HepG2 (cell line): Measurements from ENCODE around the gene HES7. TPM values are rescaled to one million over a fixed set of nuclear protein-coding genes. Genes with fewer than 3 reads are reported as not detected.

ENCODE experiments used
- BORCS8-MEF2B ChIP-seq: sonication (generic); formaldehyde crosslinking; IDR thresholded peaks from 2 replicates; pipeline ENCODE4 v1.8.0; 2022; ENCODE audit warnings: mild to moderate bottlenecking, missing genetic modification reagents
- FLYWCH1 ChIP-seq: sonication (generic); formaldehyde crosslinking; IDR thresholded peaks from 2 replicates; pipeline ENCODE4 v1.8.1; 2023; ENCODE audit warnings: mild to moderate bottlenecking, missing genetic modification reagents
- FOSL2 ChIP-seq: sonication (generic); formaldehyde crosslinking; IDR thresholded peaks from 2 replicates; pipeline ENCODE4 v1.4.0; 2020; ENCODE audit warnings: missing genetic modification reagents
- HOXA7 ChIP-seq: sonication (generic); formaldehyde crosslinking; IDR thresholded peaks from 2 replicates; pipeline ENCODE4 v1.8.1; 2022; ENCODE audit warnings: mild to moderate bottlenecking, missing genetic modification reagents, moderate library complexity
- KLF6 ChIP-seq: IDR thresholded peaks from 2 replicates; pipeline ENCODE4 v1.8.0; 2016; ENCODE audit warnings: missing biosample characterization, missing genetic modification reagents
- MED8 ChIP-seq: sonication (generic); formaldehyde crosslinking; IDR thresholded peaks from 2 replicates; pipeline ENCODE4 v1.8.1; 2023; ENCODE audit warnings: mild to moderate bottlenecking, missing genetic modification reagents; ENCODE audit not compliant: insufficient replicate concordance
- MTERF4 ChIP-seq: sonication (generic); formaldehyde crosslinking; IDR thresholded peaks from 2 replicates; pipeline ENCODE4 v1.8.0; 2023; ENCODE audit warnings: mild to moderate bottlenecking, missing genetic modification reagents
- RBFOX2 ChIP-seq: fragments of 200-400 bp; formaldehyde crosslinking; IDR thresholded peaks from 2 replicates; pipeline ENCODE4 v1.6.1; 2017; ENCODE audit warnings: low read depth, mild to moderate bottlenecking, low read length
- RXRA ChIP-seq: sonication (generic); formaldehyde crosslinking; IDR thresholded peaks from 2 replicates; pipeline ENCODE4 v1.5.1; 2020; ENCODE audit warnings: missing genetic modification reagents
- ZBTB1 ChIP-seq: sonication (generic); formaldehyde crosslinking; IDR thresholded peaks from 2 replicates; pipeline ENCODE4 v1.4.0; 2020; ENCODE audit warnings: missing genetic modification reagents, borderline replicate concordance
- ZNF614 ChIP-seq: IDR thresholded peaks from 2 replicates; pipeline ENCODE4 v1.6.1; 2018; ENCODE audit warnings: missing biosample characterization, missing genetic modification reagents, inconsistent platforms, borderline replicate concordance
- ZNF737 ChIP-seq: sonication (generic); formaldehyde crosslinking; IDR thresholded peaks from 2 replicates; pipeline ENCODE4 v1.5.0; 2020; ENCODE audit warnings: missing genetic modification reagents, mild to moderate bottlenecking, borderline replicate concordance
- ZNF775 ChIP-seq: sonication (generic); formaldehyde crosslinking; IDR thresholded peaks from 2 replicates; pipeline ENCODE4 v1.4.0; 2020; ENCODE audit warnings: missing genetic modification reagents, mild to moderate bottlenecking, moderate library complexity, borderline replicate concordance
- polyA plus RNA-seq, 8 experiments: library from polyadenylated mRNA; depleted of rRNA in 3 of 8; stranded (reverse) in 7 of 8; unstranded in 1 of 8; fragments of >200 nt; fragmentation: Illumina TruSeq in 4 of 8; extraction: Trizol in 4 of 8; gene quantifications; 2 replicates each; pipeline versions ENCODE4 v1.2.1 to v1.2.3, GENCODE V29; 2011 to 2016; ENCODE audit warnings: low read depth in 4 of 8, missing spikeins in 1 of 8, mixed read lengths in 1 of 8; ENCODE audit not compliant: insufficient read depth in 1 of 8
- total RNA-seq, 5 experiments: library from RNA; depleted of rRNA; stranded (reverse); fragments of >200 nt; fragmentation: Illumina TruSeq; extraction: Trizol; gene quantifications; 2 replicates each; pipeline ENCODE4 v1.2.3, GENCODE V29; 2016; ENCODE audit warnings: low read depth in 1 of 5
- TF ChIP-seq, protein P1 (sequence below): sonication (generic); formaldehyde crosslinking; IDR thresholded peaks from 2 replicates; pipeline ENCODE4 v1.4.0; 2020; ENCODE audit warnings: mild to moderate bottlenecking, missing genetic modification reagents
- TF ChIP-seq, protein P2 (sequence below): sonication (generic); formaldehyde crosslinking; IDR thresholded peaks from 2 replicates; pipeline ENCODE4 v1.9.0; 2021; ENCODE audit warnings: missing genetic modification reagents, mild to moderate bottlenecking, borderline replicate concordance
- TF ChIP-seq, protein P3 (sequence below): sonication (generic); formaldehyde crosslinking; IDR thresholded peaks from 2 replicates; pipeline ENCODE4 v1.5.1; 2020; ENCODE audit warnings: mild to moderate bottlenecking, missing genetic modification reagents, borderline replicate concordance

The HES7 gene
- total and polyA plus RNA-seq, 2 of the 13 experiments (the other 11 are each of a cell fraction or from before 2014, with no cell fraction given) = not detected

DNA sequence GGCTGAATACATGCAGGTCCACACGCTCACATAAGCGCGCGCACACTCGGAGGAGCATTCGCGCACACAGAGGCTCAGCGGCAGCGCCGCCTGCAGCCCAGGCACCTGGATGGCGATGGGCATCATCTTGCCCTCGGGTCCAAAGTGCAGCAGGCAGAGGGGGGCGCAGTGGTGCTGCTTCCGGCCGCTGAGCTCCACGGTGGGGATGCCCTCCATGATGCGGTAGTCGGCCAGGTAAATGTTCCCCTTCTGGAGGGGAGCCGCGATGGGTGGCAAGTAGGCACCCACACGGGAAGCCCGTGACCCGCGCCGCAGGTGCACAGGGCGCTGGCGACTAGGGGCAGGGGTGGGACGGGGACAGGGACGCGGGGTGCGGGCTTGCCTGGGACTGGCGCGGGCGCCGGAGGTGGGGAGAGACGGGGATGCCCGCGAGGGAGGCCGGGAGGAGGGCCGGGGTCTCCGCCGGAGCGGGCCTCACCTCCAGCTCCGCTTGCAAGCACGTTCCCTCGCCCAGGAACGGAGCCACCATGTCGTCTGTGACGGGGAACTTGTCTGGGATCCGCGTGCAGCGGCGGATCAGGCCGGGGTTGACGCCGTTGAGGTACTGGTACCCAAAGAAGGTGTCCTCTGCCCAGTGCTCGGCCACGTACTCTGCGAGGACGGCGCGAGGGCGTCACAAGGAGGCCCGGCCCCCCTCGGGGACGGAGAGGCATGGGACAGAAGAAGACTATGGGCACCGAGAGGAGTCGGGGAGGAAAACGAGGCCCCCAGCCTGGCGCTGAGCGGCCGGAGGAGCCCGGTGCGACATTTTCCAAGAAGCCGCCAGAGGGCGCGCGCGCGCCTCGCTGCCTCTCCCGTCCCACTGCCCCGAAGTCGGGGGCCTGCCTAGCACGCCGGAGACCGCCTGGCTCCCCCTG lies 44.4 kb downstream of the HES7 start (continued):
- TF ChIP-seq ZBTB1 (CRISPR knock-in tag) (no peak), FLYWCH1 (CRISPR knock-in tag) (0 out of 2 replicates have a peak, but pooled peaks have one; percentile 54), RXRA (CRISPR knock-in tag) (peak; percentile 41; the same call in 1 of the 2 replicates), BORCS8-MEF2B (CRISPR knock-in tag) (no peak), FOSL2 (peak; percentile 38; the same call in 1 of the 2 replicates), HOXA7 (CRISPR knock-in tag) (no peak), ZNF737 (CRISPR knock-in tag) (no peak; the same call in 1 of the 2 replicates), MED8 (CRISPR knock-in tag) (no peak), ZNF614 (no peak), MTERF4 (CRISPR knock-in tag) (no peak), KLF6 (CRISPR knock-in tag) (peak; percentile 33; the same call in 1 of the 2 replicates), RBFOX2 (peak; percentile 57), ZNF775 (CRISPR knock-in tag) (no peak)
- TF ChIP-seq, protein P1, sequence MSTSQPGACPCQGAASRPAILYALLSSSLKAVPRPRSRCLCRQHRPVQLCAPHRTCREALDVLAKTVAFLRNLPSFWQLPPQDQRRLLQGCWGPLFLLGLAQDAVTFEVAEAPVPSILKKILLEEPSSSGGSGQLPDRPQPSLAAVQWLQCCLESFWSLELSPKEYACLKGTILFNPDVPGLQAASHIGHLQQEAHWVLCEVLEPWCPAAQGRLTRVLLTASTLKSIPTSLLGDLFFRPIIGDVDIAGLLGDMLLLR = peak; percentile 30; the same call in 1 of the 2 replicates
- TF ChIP-seq, protein P2, sequence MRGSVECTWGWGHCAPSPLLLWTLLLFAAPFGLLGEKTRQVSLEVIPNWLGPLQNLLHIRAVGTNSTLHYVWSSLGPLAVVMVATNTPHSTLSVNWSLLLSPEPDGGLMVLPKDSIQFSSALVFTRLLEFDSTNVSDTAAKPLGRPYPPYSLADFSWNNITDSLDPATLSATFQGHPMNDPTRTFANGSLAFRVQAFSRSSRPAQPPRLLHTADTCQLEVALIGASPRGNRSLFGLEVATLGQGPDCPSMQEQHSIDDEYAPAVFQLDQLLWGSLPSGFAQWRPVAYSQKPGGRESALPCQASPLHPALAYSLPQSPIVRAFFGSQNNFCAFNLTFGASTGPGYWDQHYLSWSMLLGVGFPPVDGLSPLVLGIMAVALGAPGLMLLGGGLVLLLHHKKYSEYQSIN = no peak
- TF ChIP-seq, protein P3, sequence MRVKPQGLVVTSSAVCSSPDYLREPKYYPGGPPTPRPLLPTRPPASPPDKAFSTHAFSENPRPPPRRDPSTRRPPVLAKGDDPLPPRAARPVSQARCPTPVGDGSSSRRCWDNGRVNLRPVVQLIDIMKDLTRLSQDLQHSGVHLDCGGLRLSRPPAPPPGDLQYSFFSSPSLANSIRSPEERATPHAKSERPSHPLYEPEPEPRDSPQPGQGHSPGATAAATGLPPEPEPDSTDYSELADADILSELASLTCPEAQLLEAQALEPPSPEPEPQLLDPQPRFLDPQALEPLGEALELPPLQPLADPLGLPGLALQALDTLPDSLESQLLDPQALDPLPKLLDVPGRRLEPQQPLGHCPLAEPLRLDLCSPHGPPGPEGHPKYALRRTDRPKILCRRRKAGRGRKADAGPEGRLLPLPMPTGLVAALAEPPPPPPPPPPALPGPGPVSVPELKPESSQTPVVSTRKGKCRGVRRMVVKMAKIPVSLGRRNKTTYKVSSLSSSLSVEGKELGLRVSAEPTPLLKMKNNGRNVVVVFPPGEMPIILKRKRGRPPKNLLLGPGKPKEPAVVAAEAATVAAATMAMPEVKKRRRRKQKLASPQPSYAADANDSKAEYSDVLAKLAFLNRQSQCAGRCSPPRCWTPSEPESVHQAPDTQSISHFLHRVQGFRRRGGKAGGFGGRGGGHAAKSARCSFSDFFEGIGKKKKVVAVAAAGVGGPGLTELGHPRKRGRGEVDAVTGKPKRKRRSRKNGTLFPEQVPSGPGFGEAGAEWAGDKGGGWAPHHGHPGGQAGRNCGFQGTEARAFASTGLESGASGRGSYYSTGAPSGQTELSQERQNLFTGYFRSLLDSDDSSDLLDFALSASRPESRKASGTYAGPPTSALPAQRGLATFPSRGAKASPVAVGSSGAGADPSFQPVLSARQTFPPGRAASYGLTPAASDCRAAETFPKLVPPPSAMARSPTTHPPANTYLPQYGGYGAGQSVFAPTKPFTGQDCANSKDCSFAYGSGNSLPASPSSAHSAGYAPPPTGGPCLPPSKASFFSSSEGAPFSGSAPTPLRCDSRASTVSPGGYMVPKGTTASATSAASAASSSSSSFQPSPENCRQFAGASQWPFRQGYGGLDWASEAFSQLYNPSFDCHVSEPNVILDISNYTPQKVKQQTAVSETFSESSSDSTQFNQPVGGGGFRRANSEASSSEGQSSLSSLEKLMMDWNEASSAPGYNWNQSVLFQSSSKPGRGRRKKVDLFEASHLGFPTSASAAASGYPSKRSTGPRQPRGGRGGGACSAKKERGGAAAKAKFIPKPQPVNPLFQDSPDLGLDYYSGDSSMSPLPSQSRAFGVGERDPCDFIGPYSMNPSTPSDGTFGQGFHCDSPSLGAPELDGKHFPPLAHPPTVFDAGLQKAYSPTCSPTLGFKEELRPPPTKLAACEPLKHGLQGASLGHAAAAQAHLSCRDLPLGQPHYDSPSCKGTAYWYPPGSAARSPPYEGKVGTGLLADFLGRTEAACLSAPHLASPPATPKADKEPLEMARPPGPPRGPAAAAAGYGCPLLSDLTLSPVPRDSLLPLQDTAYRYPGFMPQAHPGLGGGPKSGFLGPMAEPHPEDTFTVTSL = no peak
